ENCODE measurements around the gene RASEF. TPM values are rescaled to one million over a fixed set of nuclear protein-coding genes. Genes with fewer than 3 reads are reported as not detected.

The RASEF gene
- polyA plus RNA-seq, 2 of the 4 experiments (the other 2 are of a cell fraction), result 5.1 to 8.8 TPM

DNA sequence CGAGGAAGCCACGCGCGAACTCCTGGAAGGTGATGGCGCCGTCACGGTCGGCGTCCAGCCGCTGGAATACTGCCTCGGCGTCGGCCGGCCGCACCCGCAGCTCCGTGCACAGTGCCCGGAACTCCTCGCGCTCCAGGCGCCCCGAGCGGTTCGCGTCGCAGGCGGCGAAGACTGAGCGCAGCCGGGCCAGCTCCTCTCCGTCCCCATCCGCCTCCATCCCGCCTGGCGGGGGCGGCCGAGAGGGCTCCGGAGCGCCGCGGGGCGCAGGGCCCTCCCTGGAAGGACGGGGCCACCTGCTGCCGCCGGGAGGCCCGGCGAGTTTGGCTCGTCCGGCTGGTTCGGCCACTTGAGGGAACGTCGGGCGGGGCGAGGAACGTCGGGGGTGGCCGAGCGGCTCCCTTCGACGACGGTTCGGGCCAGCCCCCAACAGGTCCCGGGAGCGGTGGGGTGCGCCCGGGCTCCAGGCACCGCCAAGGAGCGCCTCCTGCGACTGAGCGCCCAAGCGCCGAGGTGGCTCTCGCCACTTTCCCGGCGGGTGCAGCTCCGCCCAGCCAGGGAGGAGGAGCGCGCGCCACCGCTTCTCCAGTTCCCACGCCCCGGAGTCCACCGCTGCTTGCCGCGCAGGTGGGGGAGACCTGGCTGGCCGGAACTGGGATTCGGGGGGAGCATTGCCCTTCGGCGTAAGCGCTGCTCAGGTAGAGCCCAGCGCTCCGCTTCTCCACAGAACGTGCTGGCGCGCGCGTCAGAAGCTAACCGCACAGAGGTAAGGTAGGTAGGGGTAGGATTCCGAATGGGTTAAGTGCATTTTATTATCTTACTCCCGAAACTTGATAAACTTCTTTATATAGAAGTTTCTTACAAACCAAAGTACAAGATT lies at the start of gene RASEF (continued):
- TF ChIP-seq, protein P1, sequence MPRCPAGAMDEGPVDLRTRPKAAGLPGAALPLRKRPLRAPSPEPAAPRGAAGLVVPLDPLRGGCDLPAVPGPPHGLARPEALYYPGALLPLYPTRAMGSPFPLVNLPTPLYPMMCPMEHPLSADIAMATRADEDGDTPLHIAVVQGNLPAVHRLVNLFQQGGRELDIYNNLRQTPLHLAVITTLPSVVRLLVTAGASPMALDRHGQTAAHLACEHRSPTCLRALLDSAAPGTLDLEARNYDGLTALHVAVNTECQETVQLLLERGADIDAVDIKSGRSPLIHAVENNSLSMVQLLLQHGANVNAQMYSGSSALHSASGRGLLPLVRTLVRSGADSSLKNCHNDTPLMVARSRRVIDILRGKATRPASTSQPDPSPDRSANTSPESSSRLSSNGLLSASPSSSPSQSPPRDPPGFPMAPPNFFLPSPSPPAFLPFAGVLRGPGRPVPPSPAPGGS (IDR thresholded peaks at IDR 0.05), result 0 out of 3 replicates have a peak, but pooled peaks have one; percentile 57
- TF ChIP-seq MAZ (IDR thresholded peaks at IDR 0.05; ENCODE audit: borderline replicate concordance, low read depth, low read length) (no peak), NPAS2 (CRISPR knock-in tag; IDR thresholded peaks at IDR 0.05; ENCODE audit: borderline replicate concordance) (no peak), MAFK (IDR thresholded peaks at IDR 0.05; ENCODE audit: partially characterized antibody) (no peak), NFE2L2 (conservative IDR thresholded peaks at IDR 0.05; ENCODE audit: low read length) (no peak), TFCP2L1 (CRISPR knock-in tag; IDR thresholded peaks at IDR 0.05) (no peak), SMC3 (IDR thresholded peaks at IDR 0.05) (peak; percentile 37; the same call in 2 of the 3 replicates), POLR2A (IDR thresholded peaks at IDR 0.05; ENCODE audit: low read length) (peak; percentile 84), SREBF2 (IDR thresholded peaks at IDR 0.05) (no peak), CHD4 (IDR thresholded peaks at IDR 0.05; ENCODE audit: borderline replicate concordance) (no peak), HOXB13 (CRISPR knock-in tag; IDR thresholded peaks at IDR 0.05; ENCODE audit: low read depth) (no peak)
- TF ChIP-seq, protein P2, sequence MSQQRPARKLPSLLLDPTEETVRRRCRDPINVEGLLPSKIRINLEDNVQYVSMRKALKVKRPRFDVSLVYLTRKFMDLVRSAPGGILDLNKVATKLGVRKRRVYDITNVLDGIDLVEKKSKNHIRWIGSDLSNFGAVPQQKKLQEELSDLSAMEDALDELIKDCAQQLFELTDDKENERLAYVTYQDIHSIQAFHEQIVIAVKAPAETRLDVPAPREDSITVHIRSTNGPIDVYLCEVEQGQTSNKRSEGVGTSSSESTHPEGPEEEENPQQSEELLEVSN (IDR thresholded peaks at IDR 0.05; ENCODE audit: borderline replicate concordance, low read depth), result peak; percentile 55
- TF ChIP-seq, protein P3, sequence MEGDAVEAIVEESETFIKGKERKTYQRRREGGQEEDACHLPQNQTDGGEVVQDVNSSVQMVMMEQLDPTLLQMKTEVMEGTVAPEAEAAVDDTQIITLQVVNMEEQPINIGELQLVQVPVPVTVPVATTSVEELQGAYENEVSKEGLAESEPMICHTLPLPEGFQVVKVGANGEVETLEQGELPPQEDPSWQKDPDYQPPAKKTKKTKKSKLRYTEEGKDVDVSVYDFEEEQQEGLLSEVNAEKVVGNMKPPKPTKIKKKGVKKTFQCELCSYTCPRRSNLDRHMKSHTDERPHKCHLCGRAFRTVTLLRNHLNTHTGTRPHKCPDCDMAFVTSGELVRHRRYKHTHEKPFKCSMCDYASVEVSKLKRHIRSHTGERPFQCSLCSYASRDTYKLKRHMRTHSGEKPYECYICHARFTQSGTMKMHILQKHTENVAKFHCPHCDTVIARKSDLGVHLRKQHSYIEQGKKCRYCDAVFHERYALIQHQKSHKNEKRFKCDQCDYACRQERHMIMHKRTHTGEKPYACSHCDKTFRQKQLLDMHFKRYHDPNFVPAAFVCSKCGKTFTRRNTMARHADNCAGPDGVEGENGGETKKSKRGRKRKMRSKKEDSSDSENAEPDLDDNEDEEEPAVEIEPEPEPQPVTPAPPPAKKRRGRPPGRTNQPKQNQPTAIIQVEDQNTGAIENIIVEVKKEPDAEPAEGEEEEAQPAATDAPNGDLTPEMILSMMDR (IDR thresholded peaks at IDR 0.05), result peak; percentile 34
- TF ChIP-seq, protein P4, sequence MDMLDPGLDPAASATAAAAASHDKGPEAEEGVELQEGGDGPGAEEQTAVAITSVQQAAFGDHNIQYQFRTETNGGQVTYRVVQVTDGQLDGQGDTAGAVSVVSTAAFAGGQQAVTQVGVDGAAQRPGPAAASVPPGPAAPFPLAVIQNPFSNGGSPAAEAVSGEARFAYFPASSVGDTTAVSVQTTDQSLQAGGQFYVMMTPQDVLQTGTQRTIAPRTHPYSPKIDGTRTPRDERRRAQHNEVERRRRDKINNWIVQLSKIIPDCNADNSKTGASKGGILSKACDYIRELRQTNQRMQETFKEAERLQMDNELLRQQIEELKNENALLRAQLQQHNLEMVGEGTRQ (IDR thresholded peaks at IDR 0.05), result no peak

DNA sequence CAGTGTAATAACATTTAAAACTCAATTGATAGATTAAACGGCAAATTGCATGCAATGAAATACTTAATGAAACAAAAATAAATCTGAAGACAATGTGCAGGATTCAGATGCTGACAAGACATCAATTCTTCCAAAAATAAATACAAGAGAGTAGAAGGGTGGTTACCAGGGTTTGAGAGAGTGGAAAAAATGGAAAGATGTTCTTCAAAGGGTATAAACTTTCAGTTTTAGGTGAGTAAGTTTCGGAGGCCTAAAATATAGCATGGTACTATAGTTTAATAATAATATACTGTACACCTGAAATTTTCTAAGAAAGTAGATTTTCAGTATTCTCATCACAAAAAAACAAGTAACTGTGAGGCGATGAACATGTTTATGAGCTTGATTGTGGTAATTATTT lies 48.2 kb upstream of the RASEF start:
- Histone ChIP-seq H3K27ac (no peak overlapping the region), H3K4me1 (no peaks in the 10 kb centered on the region), H3K4me3 (no peak overlapping the region), H3K9me3 (no peaks in the 10 kb centered on the region), H3K4me2 (no peak overlapping the region)
- POLR2A ChIA-PET, result no interaction called here
- DNase-seq (ENCODE audit: low read depth in 1 of 2, low spot score in 1 of 2), result no peak
- ATAC-seq, result no peak
- no peak for FAIRE-seq
- CTCF ChIA-PET, result no interaction called here
- no peak for TF ChIP-seq KDM5A (IDR thresholded peaks at IDR 0.05)
- no peak for TF ChIP-seq PHF8 (IDR thresholded peaks at IDR 0.05; ENCODE audit: borderline replicate concordance, low read depth)
- TF ChIP-seq FOSB (CRISPR knock-in tag; IDR thresholded peaks at IDR 0.05), result no peak
- TF ChIP-seq POLR2A (IDR thresholded peaks at IDR 0.05; ENCODE audit: low read length), result no peak
- no peak for TF ChIP-seq MAZ (IDR thresholded peaks at IDR 0.05; ENCODE audit: borderline replicate concordance, low read depth, low read length)
- TF ChIP-seq ZSCAN20 (CRISPR knock-in tag; IDR thresholded peaks at IDR 0.05), result no peak
- no peak for TF ChIP-seq SREBF2 (IDR thresholded peaks at IDR 0.05)
- WGBS (ENCODE audit: missing lambda C conversion rate), result 78% methylated on average over 3 of the region's 3 CpGs

DNA sequence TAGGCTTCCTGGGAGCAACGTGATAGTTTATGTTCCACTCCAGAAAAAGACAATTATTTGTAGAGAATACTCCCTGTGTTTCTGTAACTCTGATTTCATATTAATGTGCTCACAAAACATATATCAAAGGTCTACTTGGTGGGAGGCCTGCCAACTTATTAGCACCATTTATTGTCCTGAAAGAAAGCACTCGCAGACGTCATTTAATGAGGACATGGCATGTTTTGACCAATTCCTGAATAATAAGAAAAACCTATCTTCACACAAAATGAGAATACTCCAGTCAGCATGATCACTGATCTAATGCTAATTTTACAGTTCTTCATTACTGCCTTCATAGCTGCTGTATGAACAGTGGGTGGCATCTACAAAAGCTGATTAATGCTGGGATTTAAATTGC lies 46.4 kb upstream of the RASEF start:
- Histone ChIP-seq H3K9me3 (no peaks in the 10 kb centered on the region), H3K4me2 (no peak overlapping the region), H3K27ac (no peak overlapping the region), H3K4me3 (no peak overlapping the region), H3K4me1 (no peaks in the 10 kb centered on the region)
- ChIA-PET POLR2A (no interaction called here), CTCF (no interaction called here)
- no peak for DNase-seq (ENCODE audit: low read depth in 1 of 2, low spot score in 1 of 2)
- no peak for TF ChIP-seq ZNF302 (CRISPR knock-in tag; IDR thresholded peaks at IDR 0.05)
- no peak for TF ChIP-seq SREBF2 (IDR thresholded peaks at IDR 0.05)
- TF ChIP-seq FOSB (CRISPR knock-in tag; IDR thresholded peaks at IDR 0.05), result no peak
- no peak for TF ChIP-seq CEBPB (IDR thresholded peaks at IDR 0.05)
- TF ChIP-seq, protein P1 (IDR thresholded peaks at IDR 0.05), result no peak
- TF ChIP-seq, protein P4 (IDR thresholded peaks at IDR 0.05), result no peak
- TF ChIP-seq HEYL (CRISPR knock-in tag; IDR thresholded peaks at IDR 0.05), result no peak
- ATAC-seq, result no peak
- 57% methylated on average over 3 of the region's 3 CpGs for WGBS (ENCODE audit: missing lambda C conversion rate)
- FAIRE-seq, result no peak
